ENCODE results near the gene WIZ. TPM values are rescaled to one million over a fixed set of nuclear protein-coding genes. Genes with fewer than 3 reads are reported as not detected.

WIZ gene
- total RNA-seq, 2 experiments from 2014 or later, result 21.2 to 22.6 TPM

DNA sequence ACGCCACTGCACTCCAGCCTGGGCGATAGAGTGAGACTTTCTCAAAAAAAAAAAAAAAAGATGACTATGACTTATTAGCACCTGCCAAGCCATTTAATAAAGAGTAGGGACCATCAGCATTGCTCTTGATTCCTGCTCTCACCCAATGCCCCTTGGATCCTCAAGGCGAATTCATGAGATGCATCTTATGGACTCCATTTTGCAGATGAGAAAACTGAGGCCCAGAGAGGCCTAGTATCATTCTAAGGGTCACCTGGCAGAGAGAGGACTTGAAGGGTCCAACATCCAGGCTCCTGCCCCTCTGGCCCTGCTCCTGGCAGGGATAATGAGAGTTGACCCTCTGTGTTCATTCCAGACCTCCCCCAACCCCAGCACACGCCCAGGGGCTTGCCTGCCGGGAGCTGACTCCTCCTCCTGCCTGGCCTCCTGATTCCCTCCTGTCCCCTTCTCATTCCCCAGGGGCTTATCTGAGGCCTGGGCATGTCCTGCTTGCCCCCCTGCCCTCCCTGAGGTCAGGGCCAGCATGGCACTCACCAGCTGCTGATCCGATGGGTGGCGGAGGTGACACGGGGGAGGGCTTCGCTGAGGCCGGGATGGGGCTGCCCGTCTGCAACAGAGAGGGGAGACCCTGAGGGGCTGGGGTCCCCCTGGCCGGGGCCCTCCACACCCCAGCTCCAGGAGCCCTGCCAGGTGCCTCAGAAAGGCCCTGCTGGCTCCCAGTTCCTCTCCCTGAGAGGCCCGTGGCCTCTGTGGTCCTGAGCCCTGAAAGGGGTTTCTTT is 7.4 kb downstream of the WIZ start:
- no peaks in the 10 kb centered on the region for H3K4me1 Mint-ChIP-seq
- no peaks in the 10 kb centered on the region for H3K36me3 Mint-ChIP-seq (ENCODE audit: low read depth)
- no peaks in the 10 kb centered on the region for H3K9me3 Mint-ChIP-seq (ENCODE audit: low read depth)
- ATAC-seq, result no peak
- intact Hi-C loops (cut with DNase I, micrococcal nuclease), result no loop called here
- no peak for DNase-seq
- H3K27me3 Mint-ChIP-seq, result no peaks in the 10 kb centered on the region
- ChIA-PET POLR2A (no interaction called here), CTCF (no interaction called here)
- H3K4me3 Mint-ChIP-seq, result no peak overlapping the region
- no peak overlapping the region for H3K27ac Mint-ChIP-seq

DNA sequence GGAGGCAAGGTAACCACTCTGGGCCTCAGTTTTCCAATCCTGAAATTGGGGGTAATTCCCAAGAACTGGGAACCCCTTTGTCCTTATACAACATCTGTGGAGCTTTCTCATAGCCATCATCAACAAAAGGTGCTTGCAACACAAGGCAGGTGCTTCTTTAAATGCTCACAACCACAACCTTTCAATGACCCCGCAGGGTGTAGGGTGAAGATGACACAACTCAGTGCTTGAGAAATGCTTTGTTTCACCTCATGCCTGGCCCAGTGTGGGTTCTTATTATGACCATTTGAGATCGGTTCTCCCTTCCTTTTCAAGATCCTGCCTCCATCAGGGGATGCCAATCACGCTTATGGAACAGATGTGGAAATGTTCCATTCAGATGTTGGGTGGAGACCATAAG is 8.4 kb downstream of the WIZ start:
- Mint-ChIP-seq H3K9me3 (ENCODE audit: low read depth) (no peaks in the 10 kb centered on the region), H3K27ac (no peak overlapping the region), H3K27me3 (no peaks in the 10 kb centered on the region), H3K4me3 (no peak overlapping the region), H3K36me3 (ENCODE audit: low read depth) (no peaks in the 10 kb centered on the region), H3K4me1 (peaks cover 1% of the 10 kb centered on the region)
- DNase-seq (no peak), ATAC-seq (peak; percentile 38)
- intact Hi-C loops (cut with DNase I, micrococcal nuclease), result no loop called here
- CTCF ChIA-PET, result no interaction called here
- POLR2A ChIA-PET, result no interaction called here

DNA sequence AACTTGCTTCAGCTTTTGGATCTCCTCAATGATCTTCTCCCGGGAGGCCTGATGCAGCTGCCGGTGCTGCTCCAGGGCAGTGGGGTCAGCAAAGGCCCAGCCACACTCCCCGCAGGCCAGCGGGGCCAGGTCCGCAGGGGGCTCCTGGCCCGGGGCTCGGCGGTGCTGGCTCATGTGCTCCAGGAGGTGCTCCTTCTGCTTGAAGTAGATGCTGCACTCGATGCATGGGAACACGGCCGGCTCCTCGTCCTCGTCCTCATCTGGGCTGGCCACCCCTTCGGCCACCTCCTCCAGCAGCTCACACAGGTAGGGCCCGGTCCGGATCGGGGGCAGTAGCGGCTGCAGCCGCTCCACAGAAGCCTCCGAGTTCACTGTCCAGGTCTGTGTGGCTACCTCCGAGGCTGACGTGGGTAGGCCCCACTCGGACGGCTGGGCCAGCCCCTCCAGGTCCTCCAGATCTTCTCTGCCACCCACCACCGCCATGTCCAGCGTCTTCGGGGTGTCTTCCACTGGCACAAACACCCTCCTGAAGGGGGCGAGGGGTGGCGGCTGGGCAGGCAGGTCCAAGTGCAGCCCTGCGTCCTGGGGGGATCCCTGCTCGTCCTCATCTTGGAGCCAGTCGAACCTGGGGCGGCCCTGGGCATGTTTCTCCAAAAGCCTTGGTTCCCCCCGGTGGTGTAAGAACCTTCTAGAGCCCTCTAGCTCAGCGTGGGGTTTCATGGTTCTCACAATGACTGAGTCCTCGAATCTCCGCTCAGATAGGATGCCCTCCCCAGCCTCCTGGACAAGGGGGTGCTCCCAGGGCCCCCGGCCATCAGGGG is 9.7 kb downstream of the WIZ start:
- no peaks in the 10 kb centered on the region for H3K9me3 Mint-ChIP-seq (ENCODE audit: low read depth)
- POLR2A ChIA-PET, result no interaction called here
- CTCF ChIA-PET, result no interaction called here
- intact Hi-C loops (cut with DNase I, micrococcal nuclease), result no loop called here
- H3K27ac Mint-ChIP-seq, result no peak overlapping the region
- H3K27me3 Mint-ChIP-seq, result no peaks in the 10 kb centered on the region
- H3K4me1 Mint-ChIP-seq, result peaks cover 3% of the 10 kb centered on the region
- H3K36me3 Mint-ChIP-seq (ENCODE audit: low read depth), result no peaks in the 10 kb centered on the region
- no peak overlapping the region for H3K4me3 Mint-ChIP-seq
- ATAC-seq (no peak), DNase-seq (no peak)

DNA sequence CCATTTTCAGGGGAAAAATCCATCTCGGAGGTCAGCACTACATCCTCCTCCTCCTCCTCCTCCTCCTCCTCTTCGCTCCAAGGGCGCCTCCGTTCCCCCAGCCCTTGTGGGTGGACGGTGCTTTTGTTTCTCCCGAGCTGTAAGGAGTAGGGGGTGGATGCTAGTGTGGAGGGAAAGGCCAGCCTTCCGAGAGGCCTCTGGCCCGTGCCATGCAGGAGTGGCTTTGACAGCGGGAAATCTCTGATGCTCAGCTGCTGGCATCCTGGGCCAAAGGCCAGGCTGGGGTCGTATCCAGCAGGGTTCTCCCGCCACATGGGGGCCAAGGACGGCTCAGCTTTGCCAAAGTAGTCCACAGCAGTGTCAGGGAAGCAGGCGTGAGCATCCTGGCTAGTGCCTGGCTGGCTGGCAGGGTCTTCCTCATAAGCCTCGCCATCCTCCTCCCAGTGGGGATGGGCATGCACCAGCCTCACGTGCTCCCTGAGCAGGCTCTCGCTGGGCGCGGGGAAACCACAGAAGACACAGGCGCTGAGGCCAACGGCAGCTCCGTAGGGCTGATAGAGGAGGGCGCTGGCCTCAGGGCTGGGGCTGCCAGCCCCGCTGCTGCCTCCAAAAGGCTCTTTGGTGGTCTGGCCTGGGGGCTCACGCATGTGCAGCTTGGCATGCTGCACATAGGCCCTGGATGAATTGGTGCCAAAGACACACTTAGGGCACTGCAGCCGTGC is 10.5 kb downstream of the WIZ start:
- Mint-ChIP-seq H3K9me3 (ENCODE audit: low read depth) (no peaks in the 10 kb centered on the region), H3K4me1 (peaks cover 3% of the 10 kb centered on the region), H3K27me3 (no peaks in the 10 kb centered on the region), H3K4me3 (no peak overlapping the region), H3K27ac (no peak overlapping the region), H3K36me3 (ENCODE audit: low read depth) (no peaks in the 10 kb centered on the region)
- CTCF ChIA-PET, result no interaction called here
- POLR2A ChIA-PET, result no interaction called here
- DNase-seq, result no peak
- no peak for ATAC-seq
- intact Hi-C loops (cut with DNase I, micrococcal nuclease), result no loop called here

DNA sequence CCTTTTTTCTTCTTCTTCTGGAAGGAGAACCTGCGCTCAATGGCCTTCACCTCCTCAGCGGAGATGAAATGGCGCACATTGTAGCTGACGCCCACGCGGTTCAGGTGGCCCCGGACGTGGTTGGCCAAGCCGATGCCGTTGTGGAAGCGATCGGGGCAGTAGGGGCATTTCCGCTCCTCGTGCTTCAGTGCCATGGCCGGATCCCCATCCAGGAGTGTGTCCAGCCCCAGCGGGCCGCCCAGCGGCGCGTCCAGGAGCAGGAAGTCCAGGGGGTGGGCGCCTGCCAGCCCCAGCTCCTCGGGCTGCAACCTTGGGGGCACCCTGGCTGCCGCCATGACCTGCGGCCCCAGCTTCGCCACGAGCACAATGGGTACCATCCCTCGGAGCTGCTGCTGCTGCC is 11.2 kb downstream of the WIZ start:
- Mint-ChIP-seq H3K9me3 (ENCODE audit: low read depth) (no peaks in the 10 kb centered on the region), H3K36me3 (ENCODE audit: low read depth) (no peaks in the 10 kb centered on the region), H3K27ac (no peak overlapping the region), H3K4me3 (no peak overlapping the region), H3K27me3 (no peaks in the 10 kb centered on the region), H3K4me1 (peaks cover 4% of the 10 kb centered on the region)
- intact Hi-C loops (cut with DNase I, micrococcal nuclease), result no loop called here
- DNase-seq (no peak), ATAC-seq (no peak)
- CTCF ChIA-PET, result interaction anchor here (0.9 kb wide), 1 partner anchor 14 kb away, joined by 3 read pairs; no protein-coding TSS in a partner anchor
- POLR2A ChIA-PET, result interaction anchor here (0.6 kb wide), 1 partner anchor 351 kb away, joined by 3 read pairs; no protein-coding TSS in a partner anchor

DNA sequence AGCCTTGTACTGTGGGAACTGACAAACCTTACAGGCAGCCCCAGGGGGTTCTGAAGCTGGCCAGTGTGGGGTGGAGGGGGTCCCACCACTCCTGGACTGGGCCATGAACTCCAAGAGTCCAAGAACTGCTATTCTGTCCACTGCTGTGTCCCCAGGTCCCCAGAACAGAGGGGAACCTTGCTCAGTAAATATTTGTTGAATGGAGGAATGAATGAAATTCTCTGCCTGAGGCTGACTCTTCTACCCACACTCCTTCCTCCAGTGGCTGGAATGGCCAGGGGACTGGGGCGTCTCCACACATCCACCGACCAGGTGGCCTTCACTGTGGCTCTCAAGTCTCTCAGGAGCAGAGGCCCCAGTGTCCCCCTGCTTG is 11.6 kb downstream of the WIZ start:
- no peak overlapping the region for H3K4me3 Mint-ChIP-seq
- no peaks in the 10 kb centered on the region for H3K9me3 Mint-ChIP-seq (ENCODE audit: low read depth)
- peaks cover under 1% of the 10 kb centered on the region for H3K36me3 Mint-ChIP-seq (ENCODE audit: low read depth)
- POLR2A ChIA-PET, result no interaction called here
- no peaks in the 10 kb centered on the region for H3K27me3 Mint-ChIP-seq
- no peak for DNase-seq
- intact Hi-C loops (cut with DNase I, micrococcal nuclease), result no loop called here
- CTCF ChIA-PET, result interaction anchor here (0.9 kb wide), 1 partner anchor 14 kb away, joined by 3 read pairs; no protein-coding TSS in a partner anchor
- H3K27ac Mint-ChIP-seq, result no peak overlapping the region
- ATAC-seq, result no peak
- peaks cover 9% of the 10 kb centered on the region for H3K4me1 Mint-ChIP-seq

GRCh38 chr19:15437355-15438123 is 12.2 kb downstream of the WIZ start:
- ChIA-PET POLR2A (no interaction called here), CTCF (interaction anchor here (0.8 to 5.2 kb wide), 2 partner anchors 18 to 190 kb away, joined by 4 to 41 read pairs; partner anchors contain the start of gene AKAP8L)
- H3K9me3 Mint-ChIP-seq (ENCODE audit: low read depth), result no peaks in the 10 kb centered on the region
- no peaks in the 10 kb centered on the region for H3K27me3 Mint-ChIP-seq
- no peak overlapping the region for H3K27ac Mint-ChIP-seq
- no peak for DNase-seq
- H3K36me3 Mint-ChIP-seq (ENCODE audit: low read depth), result peaks cover 2% of the 10 kb centered on the region
- no peak overlapping the region for H3K4me3 Mint-ChIP-seq
- intact Hi-C loops (cut with DNase I, micrococcal nuclease), result no loop called here
- no peak for ATAC-seq
- peaks cover 11% of the 10 kb centered on the region for H3K4me1 Mint-ChIP-seq

GRCh38 chr19:15436826-15437110 is 13.0 kb downstream of the WIZ start:
- ATAC-seq (no peak), DNase-seq (no peak)
- no peak overlapping the region for H3K4me3 Mint-ChIP-seq
- H3K9me3 Mint-ChIP-seq (ENCODE audit: low read depth), result no peaks in the 10 kb centered on the region
- ChIA-PET POLR2A (no interaction called here), CTCF (interaction anchor here (0.8 to 5.2 kb wide), 3 partner anchors 18 to 191 kb away, joined by 3 to 41 read pairs (median 4); partner anchors contain the start of gene AKAP8L)
- no peaks in the 10 kb centered on the region for H3K27me3 Mint-ChIP-seq
- peaks cover 11% of the 10 kb centered on the region for H3K4me1 Mint-ChIP-seq
- peaks cover 5% of the 10 kb centered on the region for H3K36me3 Mint-ChIP-seq (ENCODE audit: low read depth)
- H3K27ac Mint-ChIP-seq, result no peak overlapping the region
- intact Hi-C loops (cut with DNase I, micrococcal nuclease), result no loop called here

DNA sequence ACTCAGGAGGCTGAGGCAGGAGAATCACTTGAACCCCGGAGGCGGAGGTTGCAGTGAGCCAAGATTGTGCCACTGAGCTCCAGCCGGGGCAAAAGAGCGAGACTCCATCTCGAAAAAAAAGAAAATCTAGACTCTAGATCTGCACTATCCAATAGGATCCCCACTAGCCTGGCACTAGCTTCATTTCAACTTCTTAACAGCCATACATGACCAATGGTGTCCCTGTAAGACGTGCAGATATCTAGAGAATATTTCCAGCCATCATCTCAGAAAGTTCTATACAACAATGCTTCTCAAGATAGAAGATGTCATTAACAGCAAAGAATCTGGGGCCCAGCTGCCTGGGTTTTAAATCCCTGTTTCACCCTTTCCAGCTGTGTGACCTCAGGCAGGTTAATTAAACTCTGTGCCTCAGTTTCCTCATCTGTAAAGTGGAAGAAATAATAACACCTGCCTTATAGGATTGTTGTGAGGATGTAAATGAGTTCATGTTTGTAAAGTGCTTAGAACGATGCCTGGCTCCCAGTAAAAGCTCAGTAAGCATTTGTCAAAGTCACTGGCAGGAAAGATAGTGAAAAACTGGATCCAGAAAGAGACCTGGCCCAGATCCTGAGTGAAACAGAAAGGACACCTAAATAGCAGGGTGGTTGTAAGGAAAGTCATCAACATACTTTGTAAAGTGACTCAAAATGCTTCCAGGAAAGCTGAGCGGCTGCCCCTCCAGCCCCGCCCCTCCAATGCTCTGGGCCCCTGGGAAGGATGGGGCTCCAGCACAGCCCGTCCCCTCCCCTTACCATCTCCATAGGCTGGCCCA is 13.5 kb downstream of the WIZ start:
- H3K36me3 Mint-ChIP-seq (ENCODE audit: low read depth), result peaks cover 9% of the 10 kb centered on the region
- intact Hi-C loops (cut with DNase I, micrococcal nuclease), result no loop called here
- no peak overlapping the region for H3K4me3 Mint-ChIP-seq
- ChIA-PET POLR2A (interaction anchor here (0.6 to 0.7 kb wide), 2 partner anchors 12 to 28 kb away, joined by 3 to 4 read pairs; no protein-coding TSS in a partner anchor), CTCF (interaction anchor here (0.6 to 5.2 kb wide), 5 partner anchors 17 to 488 kb away, joined by 3 to 41 read pairs (median 3); partner anchors contain the start of gene AKAP8L)
- peaks cover 16% of the 10 kb centered on the region for H3K4me1 Mint-ChIP-seq
- ATAC-seq (no peak), DNase-seq (peak; percentile 27)
- peak overlapping the region; percentile 63 for H3K27ac Mint-ChIP-seq
- H3K27me3 Mint-ChIP-seq, result no peaks in the 10 kb centered on the region
- H3K9me3 Mint-ChIP-seq (ENCODE audit: low read depth), result no peaks in the 10 kb centered on the region

- H3K27ac Mint-ChIP-seq, result peak overlapping the region; percentile 91
- no peaks in the 10 kb centered on the region for H3K27me3 Mint-ChIP-seq
- ATAC-seq (no peak), DNase-seq (no peak)
- peaks cover 13% of the 10 kb centered on the region for H3K36me3 Mint-ChIP-seq (ENCODE audit: low read depth)
- H3K9me3 Mint-ChIP-seq (ENCODE audit: low read depth), result no peaks in the 10 kb centered on the region
- peaks cover 26% of the 10 kb centered on the region for H3K4me1 Mint-ChIP-seq
- intact Hi-C loops (cut with DNase I, micrococcal nuclease), result loop anchor here in 1 of 2 experiments (2.0 to 5.0 kb wide), 2 partner anchors 101 to 403 kb away; partner anchors contain the start of gene BRD4
- ChIA-PET CTCF (interaction anchor here (1.3 to 5.2 kb wide), 2 partner anchors 14 to 122 kb away, joined by 5 to 41 read pairs; partner anchors contain the start of gene AKAP8L), POLR2A (interaction anchor here (0.7 to 2.9 kb wide), 3 partner anchors 15 to 54 kb away, joined by 4 to 19 read pairs (median 5); partner anchors contain the start of genes AKAP8 and AKAP8L)
- H3K4me3 Mint-ChIP-seq, result peak overlapping the region; percentile 87
These were observed 16.2 kb downstream of the WIZ start for GRCh38 chr19:15433519-15434069.
